GM21619 (cell line): ENCODE data around the gene ASB4.

Experiments used
- ATAC-seq: cut with Tn5 transposase; IDR thresholded peaks from one replicate; pipeline ENCODE4 v1.9.1; 2021; ENCODE audit not compliant: unreplicated experiment

The ASB4 gene

GRCh38 chr7:95525503-95525902, 39.8 kb downstream of the ASB4 start:
- ATAC-seq, result no peak

DNA sequence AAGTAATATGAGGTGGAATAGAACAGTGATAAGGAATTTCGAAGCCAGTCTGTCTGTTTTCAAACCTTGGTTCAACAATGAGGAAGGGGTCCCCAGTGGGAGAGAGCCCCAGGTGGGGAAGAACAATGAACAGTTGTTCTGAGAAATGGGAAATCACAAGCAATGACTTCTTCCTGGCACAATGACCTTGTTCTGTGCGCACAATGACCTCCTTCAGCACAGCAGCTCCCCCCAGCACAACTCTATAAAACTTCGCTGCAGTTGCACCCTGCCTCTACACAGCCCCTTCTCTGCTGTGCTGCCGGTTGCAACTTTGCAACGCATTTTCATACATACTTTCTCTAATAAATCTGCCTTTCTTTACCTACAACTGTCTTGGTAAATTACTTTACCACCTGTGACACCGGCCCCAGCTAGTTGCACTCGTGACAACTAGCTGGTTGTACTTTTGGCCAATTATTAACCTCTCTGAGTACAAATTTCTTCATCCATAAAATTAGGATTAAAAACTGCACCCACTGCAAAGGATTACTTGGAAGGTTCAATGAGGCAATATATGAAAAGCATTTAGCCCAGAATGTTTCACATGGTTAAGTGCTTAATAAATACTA, 40.5 kb downstream of the ASB4 start:
- ATAC-seq, result no peak

- no peak for ATAC-seq
Measured at GRCh38 chr7:95527033-95527775, 41.5 kb downstream of the ASB4 start.

GRCh38 chr7:95527776-95528250, 42.1 kb downstream of the ASB4 start:
- no peak for ATAC-seq

- ATAC-seq, result no peak
Measured at GRCh38 chr7:95529701-95530100, 44.0 kb downstream of the ASB4 start.

- no peak for ATAC-seq
Measured at GRCh38 chr7:95530881-95531280, 45.1 kb downstream of the ASB4 start.

- no peak for ATAC-seq
Measured at GRCh38 chr7:95531605-95532219, 46.0 kb downstream of the ASB4 start.

- ATAC-seq, result no peak
Measured at GRCh38 chr7:95534796-95535195, 49.1 kb downstream of the ASB4 start.

DNA sequence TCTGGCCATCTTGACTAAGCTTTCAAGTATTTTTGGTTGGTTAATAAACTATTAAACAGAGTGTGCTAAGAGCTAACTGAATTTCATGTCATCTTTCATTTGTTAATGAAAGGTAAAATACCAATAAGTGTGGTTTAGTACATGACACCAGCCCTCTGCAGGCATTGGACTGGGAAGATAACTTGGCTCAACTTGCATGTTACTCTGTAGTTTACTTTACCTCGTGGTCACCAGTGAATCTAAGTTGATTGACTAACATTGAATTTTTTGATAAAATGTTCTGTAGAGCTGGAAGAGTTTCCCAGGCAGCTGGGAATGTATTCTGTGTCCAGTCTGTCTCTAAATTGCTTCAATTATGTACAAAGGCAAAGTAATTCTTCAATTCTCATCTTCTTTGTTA, 49.9 kb downstream of the ASB4 start:
- ATAC-seq, result no peak

- ATAC-seq, result no peak
Measured at GRCh38 chr7:95536656-95537311, 51.0 kb downstream of the ASB4 start.

GRCh38 chr7:95537468-95537867, 51.7 kb downstream of the ASB4 start:
- ATAC-seq, result no peak

- no peak for ATAC-seq
Measured at GRCh38 chr7:95539426-95539825, 53.7 kb downstream of the ASB4 start.

DNA sequence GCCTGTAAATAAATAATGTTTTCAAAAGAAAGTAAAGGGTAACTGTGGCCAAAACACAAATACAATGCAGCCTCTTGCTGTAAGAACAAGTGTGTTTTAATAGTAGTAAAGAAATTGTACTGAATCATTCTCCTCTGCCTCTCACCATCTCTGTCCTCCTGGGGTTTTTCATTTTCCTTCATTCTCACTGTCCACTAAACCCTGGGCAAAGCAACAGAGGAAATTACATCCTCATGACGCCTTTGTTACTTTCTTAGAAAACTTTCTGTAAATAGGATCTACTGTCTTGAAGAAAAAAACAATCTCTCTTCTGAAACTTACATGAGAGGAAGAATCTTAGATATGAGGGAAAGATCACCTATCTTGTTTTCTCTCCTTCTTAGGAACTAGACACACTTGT, 54.6 kb downstream of the ASB4 start:
- ATAC-seq, result no peak

- ATAC-seq, result no peak
Measured at GRCh38 chr7:95543312-95543711, 57.6 kb downstream of the ASB4 start.

DNA sequence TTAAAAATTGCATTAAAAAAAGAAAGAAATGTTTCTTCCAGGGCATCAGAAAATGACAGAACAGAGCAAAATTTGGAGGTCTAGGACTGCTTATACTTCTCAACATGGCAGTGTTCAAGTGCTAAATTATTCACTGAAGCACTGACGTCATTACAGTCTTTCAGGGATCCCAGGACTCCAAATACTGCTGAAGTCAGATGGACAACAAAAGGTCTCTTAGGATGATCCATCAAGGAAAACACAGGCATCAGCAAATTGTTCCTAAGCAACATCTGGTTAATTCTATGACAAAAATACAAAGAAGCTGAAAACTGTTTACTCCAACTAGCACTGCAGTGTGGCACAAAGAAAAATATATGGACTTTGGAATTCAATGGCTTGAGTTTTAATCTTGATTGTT, 58.4 kb downstream of the ASB4 start:
- no peak for ATAC-seq

DNA sequence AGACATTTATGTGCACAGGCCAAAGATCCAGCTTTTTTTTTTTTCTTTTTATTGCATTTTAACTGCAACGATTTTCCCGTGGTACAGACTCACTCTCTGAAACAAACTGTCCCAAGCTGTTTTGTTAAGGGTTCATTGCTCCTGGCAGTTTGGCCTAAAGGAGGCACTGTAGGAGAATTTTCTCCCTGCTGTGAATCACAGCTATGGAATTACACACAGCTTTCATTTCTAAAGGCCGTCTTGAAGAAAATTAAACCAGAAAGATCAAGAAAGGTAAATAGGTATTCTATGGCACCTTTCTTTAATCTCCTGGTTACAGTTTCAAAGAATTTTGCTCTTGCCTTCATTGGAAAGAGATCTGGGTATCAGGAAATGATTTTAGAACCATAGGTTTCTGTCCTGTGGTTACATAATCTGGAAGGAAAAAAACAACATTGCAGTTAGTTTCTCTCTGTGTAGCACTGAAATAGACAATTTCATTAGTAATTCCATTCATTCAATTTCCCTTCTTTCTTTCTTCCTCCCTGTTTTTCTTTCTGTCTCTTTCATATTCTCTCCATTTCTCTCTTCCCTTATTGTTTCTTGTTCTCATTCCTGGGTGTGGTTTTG, 59.4 kb downstream of the ASB4 start:
- no peak for ATAC-seq

DNA sequence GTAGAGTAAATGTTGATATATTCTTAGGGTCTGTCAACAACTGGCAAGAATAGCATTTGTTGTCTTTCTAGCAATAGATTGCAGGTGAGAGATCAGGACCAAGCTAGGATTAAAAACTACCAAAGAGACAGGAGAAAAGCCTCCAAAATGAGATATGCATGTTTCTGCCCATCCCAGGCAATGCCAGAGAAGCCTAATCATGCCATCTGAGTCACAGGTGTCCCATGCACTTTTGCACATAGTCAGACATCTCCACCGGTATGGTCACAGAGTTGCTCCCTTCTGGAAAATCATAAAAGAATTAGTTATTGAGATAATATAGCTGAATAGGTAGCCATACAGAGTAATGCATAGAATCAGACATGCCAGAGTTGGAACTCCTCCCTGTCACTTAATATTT, 59.9 kb downstream of the ASB4 start:
- ATAC-seq, result no peak

DNA sequence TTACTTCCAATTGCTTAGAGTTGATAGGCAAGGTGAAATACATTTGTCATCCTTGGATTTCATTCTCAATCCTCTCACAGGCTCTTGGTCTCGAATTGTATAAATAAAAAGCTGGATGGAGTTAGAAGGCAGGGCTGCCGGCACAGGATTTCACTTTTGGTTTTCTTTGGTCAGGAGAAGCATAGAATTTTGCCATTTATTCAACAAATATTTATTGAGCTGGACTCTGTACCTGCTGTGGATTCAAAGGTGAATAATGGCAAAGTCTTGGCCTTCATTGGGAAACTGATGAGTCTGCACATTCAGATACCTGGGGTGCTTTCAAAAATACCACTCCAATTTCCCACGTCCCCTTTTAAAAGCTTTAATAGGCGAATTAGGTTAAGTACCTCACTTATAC, 60.9 kb downstream of the ASB4 start:
- no peak for ATAC-seq

DNA sequence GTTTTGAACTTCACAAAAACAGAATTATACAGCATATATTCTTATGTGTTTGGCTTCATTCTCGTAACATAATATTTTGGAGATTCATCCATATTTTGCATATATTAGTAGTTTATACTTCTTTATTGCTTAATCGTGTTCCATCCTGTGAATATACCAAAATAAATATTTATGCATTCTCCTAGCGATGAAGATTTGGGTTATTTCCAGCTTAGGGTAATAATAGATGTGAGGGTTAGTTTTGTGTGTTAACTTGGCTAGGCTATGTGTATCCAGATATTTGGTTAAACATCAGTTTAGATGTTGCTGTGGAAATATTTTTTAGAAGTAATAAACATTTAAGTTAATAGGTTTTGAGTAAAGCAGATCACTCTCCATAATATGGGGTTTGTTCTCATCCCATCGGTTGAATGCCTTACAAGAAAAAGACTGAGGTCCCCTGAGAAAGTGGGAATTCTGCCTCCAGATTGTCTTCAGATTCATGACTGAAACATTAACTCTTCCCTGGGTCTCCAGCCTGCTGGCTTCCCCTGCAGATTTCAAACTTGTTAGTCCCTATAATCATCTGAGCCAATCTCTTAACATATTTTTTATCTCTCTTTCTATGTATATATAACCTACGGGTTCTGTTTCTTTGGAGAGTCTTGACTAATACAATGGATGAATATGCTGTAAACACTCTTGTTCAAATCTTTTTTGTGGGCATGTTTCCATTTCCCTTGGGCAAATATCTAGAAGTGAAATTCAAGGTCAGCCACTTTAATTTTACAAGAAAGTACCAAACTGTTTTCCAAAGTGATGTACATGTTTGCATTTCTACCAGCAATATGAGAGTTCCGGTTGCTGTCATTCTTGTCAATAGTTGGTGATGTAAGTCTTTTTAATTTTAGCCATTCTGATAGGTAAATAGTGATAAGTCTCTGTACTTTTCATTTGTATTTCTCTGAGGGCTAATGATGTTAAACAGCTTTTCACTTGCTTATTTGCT, 61.9 kb downstream of the ASB4 start:
- no peak for ATAC-seq

DNA sequence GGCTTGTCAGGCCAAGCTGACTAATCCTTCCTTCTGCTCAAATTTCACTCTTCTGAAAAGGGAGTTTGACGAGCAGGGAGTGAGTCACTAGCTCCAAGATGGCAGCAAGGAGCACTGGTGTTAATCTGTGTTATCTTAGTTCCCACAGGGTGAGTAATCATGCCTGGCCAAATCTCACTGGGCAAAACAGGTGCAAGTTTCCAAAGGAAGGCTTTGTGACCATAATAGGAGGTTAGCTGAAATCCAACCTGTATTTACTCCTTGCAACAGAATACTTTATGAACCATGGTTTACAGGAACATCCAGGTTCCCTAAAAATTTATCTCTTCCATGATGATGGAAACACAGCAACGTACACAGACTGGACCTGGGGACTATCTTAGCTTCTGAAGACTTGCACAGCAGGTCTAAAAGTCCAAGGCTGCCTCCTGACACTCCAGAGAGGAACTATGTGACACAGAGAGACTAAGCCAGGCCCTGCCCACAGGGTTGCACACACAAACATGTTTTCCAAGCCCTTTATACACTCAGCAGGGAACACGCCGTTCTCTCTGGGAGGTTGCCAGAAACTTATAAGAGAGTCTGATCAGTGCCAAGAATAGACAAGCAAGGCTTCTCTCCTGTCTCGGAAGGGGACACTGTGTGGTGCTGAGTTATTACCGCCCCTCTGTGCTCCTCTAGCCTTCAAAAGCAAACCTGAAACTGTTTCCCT, 64.2 kb downstream of the ASB4 start:
- ATAC-seq, result no peak
